HG02623 (cell line): ENCODE data around the gene GRK3.
"Not testable (repeated sequence)": the region's sequence is repeated elsewhere in the genome, so short reads cannot be mapped to it uniquely, and the experiment has no call there.

Source experiments
- ATAC-seq: cut with Tn5 transposase; IDR thresholded peaks from one replicate; pipeline ENCODE4 v1.9.1; 2021; ENCODE audit warnings: moderate library complexity; ENCODE audit not compliant: unreplicated experiment

The GRK3 gene

DNA sequence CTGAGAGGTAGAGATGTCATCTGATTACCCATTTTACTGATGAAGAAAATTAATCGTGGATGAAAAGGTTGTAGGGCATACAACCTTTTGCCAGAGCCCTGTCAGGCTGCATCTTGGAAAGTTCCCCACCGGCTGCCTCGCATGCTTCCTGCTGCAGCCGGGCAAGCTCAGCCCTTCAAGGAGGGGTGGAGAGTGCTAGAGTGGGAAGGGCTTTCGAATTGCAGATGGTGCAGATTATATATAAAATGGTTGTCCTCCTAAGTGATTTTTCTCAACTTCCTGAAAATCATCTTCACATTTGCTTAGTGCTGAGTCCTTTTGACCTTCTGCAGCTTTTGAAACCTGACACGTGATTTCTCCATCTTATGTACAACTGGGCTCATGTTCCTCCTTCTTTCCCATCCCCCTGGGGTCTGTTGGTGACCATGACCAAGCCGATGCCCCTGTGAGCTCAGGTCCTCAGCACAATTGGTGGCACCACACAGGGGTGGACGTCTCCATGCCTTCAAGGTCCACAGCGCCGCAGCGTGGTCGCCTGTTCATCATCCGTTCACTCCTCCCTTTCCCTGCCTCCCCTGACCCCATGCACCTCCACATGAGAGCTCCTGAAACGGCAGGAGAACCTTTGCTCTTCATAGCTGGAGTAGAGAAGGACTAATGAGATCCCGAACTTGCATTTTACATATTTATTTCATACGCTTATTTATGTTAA lies 129.9 kb downstream of the GRK3 start:
- ATAC-seq: no peak

GRCh38 chr22:25695146-25695545 lies 130.7 kb downstream of the GRK3 start:
- no peak for ATAC-seq

GRCh38 chr22:25696763-25697162 lies 132.3 kb downstream of the GRK3 start:
- no peak for ATAC-seq

DNA sequence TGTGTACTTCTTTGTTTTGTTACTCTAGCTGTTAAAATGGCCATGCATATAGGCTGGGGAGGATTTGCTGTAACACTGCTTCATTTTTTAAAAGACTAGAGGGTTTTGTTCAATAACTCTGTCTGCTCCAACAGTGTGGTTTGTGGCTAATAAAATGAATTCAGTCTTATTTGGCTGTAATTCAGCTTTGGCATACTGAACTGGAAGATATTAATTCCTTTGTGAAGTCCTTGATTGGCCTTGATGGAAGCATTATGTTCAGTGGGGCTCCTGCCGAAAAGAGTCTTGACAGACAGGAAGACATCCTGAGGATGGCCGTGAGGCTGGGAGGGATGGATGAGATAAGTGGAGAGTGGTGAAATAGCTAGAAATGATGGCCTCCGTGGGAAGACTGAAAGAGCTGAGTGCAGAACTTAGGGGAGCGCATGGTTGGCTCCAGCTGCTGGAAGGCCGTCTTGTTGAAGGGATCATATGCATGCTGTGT lies 132.7 kb downstream of the GRK3 start:
- ATAC-seq: no peak

- no peak for ATAC-seq
Observed at GRCh38 chr22:25697978-25698377, 133.5 kb downstream of the GRK3 start.

DNA sequence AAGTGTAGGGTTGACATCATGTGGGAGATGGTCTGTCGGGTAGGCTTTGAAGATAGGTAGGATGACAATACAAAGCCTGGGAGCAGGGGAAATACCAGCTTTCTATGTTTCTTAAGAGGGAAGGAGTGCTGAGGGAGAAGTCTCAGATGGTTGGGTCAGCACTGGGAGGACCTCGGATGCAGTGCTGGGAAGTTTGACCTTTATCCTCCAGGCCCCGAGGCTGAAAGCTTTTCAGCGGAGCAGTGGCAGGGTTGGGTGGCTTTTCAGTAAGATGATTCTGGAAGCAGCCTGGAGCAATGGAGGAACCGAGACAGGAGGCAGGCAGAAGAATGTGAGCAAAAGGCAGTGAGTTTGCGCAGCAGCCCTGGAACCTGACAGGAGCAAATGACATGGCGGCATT lies 134.0 kb downstream of the GRK3 start:
- no peak for ATAC-seq

GRCh38 chr22:25698978-25699377 lies 134.5 kb downstream of the GRK3 start:
- ATAC-seq: no peak

DNA sequence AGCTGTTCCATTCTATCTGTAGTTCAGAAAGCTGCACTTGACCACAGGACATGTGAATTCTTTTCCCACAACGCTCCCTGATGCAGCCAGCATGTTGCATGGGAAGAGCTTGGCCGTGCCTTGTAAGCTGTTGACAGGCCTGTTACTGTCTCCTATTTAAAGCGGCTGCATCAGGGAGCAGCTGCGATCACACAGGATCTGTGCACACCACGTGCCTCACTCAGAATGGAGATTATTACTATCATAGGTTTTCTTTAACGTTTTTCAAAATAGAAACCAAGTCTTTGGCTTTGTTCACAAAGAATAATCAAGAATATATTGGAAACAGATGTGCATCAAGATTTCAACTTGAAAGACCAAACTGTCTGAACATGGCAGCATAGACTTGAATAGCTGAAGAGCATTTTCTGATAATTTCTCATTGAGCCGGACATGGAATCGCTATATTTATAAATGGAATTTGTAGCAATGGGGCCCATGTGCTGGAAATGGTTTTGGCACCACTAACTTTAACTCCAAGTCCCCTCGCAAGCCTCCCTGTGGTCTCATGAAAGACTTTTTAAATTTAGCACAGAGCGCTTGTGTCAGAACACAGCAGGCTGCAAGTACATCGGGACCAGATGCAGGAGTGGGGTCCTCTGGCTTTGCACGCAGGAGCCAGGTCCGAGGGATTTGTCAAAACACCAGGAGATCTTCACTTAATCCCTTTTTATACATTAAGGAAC lies 136.7 kb downstream of the GRK3 start:
- no peak for ATAC-seq

GRCh38 chr22:25702040-25702439 lies 137.6 kb downstream of the GRK3 start:
- ATAC-seq: no peak

GRCh38 chr22:25702571-25703167 lies 138.2 kb downstream of the GRK3 start:
- ATAC-seq: no peak

- no peak for ATAC-seq
Observed at GRCh38 chr22:25704701-25705100, 140.2 kb downstream of the GRK3 start.

GRCh38 chr22:25706197-25706596 lies 141.7 kb downstream of the GRK3 start:
- ATAC-seq: no peak

DNA sequence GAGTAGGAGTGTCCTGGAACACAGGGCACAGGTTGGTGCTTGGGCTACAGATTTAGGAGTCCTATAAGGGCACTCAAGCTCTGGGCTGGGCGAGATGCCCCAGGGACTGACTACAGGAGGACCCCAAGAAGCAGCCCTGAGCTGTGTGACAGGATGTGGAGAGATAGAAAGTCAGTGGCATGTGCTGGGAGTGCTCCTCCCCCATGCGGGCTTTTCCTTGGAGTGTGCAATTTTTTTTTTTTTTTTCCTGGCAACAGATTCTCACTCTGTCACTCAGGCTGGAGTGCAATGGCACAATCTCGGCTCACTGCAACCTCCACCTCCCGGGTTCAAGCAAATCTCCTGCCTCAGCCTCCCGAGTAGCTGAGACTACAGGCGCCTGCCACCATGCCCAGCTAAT lies 144.0 kb downstream of the GRK3 start:
- ATAC-seq: not testable (repeated sequence)

DNA sequence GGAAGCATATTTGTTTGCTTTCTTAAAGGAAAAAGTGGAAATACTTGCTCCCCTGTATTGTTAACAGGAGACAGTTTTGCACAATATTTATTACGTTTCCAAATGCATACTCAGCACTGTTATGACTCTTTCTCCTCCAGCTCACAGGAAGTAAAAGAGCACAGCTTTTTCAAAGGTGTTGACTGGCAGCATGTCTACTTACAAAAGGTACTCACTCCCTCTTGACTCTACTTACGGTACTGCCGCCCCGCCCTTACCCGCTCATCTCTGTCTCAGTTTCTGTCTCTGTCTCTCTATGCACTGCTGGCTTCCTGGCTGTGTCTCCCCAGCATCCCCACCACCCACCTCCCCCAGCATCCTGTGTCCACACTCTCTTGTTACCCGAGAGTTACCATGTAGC lies 145.3 kb downstream of the GRK3 start:
- no peak for ATAC-seq

GRCh38 chr22:25710501-25710900 lies 146.0 kb downstream of the GRK3 start:
- ATAC-seq: no peak

- ATAC-seq: no peak
Observed at GRCh38 chr22:25711491-25711890, 147.0 kb downstream of the GRK3 start.

- ATAC-seq: no peak
Observed at GRCh38 chr22:25712661-25713400, 148.4 kb downstream of the GRK3 start.

DNA sequence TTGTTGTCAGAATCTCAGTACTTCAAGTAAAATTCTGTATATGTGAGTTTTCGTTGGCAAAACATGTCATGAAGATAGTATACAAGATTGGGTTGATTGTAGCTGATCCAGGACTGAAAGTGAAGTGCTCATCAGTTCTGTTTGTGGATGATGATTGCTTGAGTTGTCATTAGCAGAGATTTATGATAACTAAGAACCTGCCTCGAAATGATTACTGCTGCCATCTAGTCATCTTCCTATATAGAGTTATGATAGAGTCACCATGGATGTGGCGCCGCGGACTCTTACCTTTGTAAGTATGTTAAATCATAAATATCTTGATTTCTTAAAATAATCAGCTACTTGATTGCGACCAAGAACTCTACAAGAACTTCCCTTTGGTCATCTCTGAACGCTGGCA lies 149.6 kb downstream of the GRK3 start:
- no peak for ATAC-seq

DNA sequence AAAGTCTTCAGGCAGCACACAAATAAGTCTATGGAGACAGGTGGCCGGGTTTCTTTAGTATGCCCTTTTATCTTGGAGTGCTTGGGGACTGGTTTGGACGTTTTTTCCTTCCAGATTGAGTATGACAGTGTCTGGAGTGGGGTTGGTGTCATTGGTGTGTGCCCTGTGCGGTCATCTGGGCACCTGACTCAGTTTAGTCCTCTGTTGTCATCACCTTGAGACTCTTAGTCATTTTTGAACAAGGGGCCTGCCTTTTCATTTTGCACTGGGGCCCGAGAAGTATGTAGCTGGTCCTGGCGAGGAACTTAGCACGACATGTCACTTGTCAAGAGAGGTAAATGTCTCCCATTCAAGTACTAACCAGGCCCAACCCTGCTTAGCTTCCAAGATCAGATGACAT lies 150.3 kb downstream of the GRK3 start:
- ATAC-seq: no peak

DNA sequence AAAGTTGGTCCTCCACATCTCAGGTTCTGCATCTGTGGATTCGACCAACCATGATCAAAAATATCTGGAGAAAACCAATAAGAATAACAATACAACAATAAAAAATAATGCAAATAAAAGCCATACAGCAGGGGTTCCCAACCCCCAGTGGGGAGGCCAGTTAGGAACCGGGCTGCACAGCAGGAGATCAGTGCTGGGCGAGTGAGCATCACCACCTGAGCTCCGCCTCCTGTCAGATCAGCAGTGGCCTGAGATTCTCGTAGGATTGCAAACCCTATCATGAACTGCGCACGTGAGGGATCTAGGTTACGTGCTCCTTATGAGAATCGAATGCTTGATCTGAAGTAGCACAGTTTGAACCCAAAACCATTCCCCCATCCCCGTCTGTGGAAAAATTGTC lies 152.2 kb downstream of the GRK3 start:
- ATAC-seq: no peak

- ATAC-seq: no peak
Observed at GRCh38 chr22:25718135-25718840, 153.8 kb downstream of the GRK3 start.
